ENCODE data around the gene PIGN.

- TF ChIP-seq FOXA1 (IDR thresholded peaks at IDR 0.05) (no peak), SP1 (IDR thresholded peaks at IDR 0.05) (no peak), ELF4 (IDR thresholded peaks at IDR 0.05) (no peak), HDGF (IDR thresholded peaks at IDR 0.05; ENCODE audit: borderline replicate concordance) (no peak), NFRKB (IDR thresholded peaks at IDR 0.05) (no peak), FOXK2 (IDR thresholded peaks at IDR 0.05) (no peak), BHLHE40 (IDR thresholded peaks at IDR 0.05; ENCODE audit: borderline replicate concordance) (no peak), TARDBP (IDR thresholded peaks at IDR 0.05) (no peak), ARNT (IDR thresholded peaks at IDR 0.05) (no peak), ZNF384 (IDR thresholded peaks at IDR 0.05) (no peak), SUZ12 (IDR thresholded peaks at IDR 0.05) (no peak)
Measured at GRCh38 chr18:62001396-62001795, 185.5 kb downstream of the PIGN start.
